ENCODE results near the gene ABCC2.

DNA sequence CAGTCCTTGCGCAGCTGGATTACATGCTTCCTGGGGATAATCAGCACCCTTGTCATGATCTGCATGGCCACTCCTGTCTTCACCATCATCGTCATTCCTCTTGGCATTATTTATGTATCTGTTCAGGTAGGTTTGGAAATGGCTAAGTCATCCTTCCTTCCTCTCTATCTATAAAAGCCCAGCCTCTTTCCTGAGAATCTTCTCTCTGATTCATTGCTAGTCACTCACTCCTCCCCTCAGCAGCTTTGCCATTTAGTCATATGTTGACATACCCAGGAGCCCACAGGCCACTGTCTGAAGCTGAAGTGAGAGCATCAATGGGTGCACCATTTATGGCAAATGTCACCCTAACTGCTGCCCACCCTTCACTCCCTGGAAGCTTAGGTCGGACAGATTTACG, 52.0 kb downstream of the ABCC2 start:
- TF ChIP-seq POLR2AphosphoS5 (IDR thresholded peaks at IDR 0.05), result no peak
- TF ChIP-seq EP300 (IDR thresholded peaks at IDR 0.05), result no peak
- TF ChIP-seq POLR2A (IDR thresholded peaks at IDR 0.05), result no peak
- TF ChIP-seq, protein P1, sequence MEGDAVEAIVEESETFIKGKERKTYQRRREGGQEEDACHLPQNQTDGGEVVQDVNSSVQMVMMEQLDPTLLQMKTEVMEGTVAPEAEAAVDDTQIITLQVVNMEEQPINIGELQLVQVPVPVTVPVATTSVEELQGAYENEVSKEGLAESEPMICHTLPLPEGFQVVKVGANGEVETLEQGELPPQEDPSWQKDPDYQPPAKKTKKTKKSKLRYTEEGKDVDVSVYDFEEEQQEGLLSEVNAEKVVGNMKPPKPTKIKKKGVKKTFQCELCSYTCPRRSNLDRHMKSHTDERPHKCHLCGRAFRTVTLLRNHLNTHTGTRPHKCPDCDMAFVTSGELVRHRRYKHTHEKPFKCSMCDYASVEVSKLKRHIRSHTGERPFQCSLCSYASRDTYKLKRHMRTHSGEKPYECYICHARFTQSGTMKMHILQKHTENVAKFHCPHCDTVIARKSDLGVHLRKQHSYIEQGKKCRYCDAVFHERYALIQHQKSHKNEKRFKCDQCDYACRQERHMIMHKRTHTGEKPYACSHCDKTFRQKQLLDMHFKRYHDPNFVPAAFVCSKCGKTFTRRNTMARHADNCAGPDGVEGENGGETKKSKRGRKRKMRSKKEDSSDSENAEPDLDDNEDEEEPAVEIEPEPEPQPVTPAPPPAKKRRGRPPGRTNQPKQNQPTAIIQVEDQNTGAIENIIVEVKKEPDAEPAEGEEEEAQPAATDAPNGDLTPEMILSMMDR (IDR thresholded peaks at IDR 0.05), result no peak
